ENCODE measurements around the gene EXOC6.
"Not testable (repeated sequence)": the region's sequence is repeated elsewhere in the genome, so short reads cannot be mapped to it uniquely, and the experiment has no call there.

The EXOC6 gene

GRCh38 chr10:92952573-92952972 is 104.3 kb downstream of the EXOC6 start:
- DNase-seq: not testable (repeated sequence)

DNA sequence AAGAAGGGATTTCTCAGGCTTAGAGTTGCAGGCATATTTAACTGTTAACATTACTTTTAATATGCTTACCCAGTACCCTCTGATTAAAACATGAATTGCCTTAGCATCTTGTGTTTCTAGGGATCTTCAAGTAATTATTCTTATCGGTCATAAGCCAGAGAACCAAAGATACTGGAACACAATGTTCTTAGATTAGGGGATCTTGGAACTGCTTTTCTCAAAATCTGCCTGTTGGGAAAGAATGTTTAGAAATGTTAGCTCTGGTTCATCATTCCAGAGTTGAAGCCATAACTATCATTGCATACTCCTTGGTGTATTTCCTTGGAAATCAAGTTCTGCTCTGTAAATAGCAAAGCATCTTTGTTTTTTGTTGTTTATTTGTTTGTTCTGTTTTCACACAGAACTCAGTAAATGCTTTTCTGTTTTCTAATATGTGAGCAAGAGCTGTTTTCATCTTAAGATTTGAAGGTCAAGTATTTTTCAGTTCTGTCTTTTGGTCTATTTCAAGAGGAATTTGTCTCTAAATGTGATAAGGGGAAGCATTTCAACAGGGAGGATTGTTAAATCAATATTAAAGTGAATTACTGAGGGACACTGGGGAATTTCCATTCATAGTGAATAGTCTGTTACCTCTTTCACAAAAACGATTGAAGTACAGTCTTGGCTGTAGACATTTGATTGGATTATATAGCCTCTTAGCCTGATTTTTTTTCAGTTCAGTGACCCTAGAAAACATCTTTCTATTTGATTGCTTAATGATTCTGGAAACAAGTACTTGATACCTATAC is 109.1 kb downstream of the EXOC6 start:
- no peak for DNase-seq

- no peak for DNase-seq
These were observed 113.3 kb downstream of the EXOC6 start for GRCh38 chr10:92961638-92962037.

DNA sequence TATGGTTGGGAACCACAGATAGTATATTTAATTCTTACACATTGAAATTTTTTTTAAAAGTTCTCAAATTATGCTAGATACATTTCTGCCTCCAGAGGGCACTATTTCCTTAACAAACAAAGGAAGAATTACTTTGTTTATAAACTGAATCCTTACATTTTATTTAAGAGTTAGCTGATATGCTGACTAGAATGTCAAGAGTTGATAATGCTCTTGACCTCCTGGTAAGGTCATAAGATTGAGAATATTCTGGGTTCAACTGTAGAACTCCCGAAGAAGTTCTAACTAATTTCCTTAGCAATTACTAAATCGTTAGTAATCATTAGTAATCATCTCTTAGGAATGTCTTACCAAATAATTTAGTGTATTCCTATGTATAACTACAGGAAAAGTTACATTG is 117.0 kb downstream of the EXOC6 start:
- DNase-seq: peak; percentile 2

- DNase-seq: no peak
These were observed 119.3 kb downstream of the EXOC6 start for GRCh38 chr10:92967641-92968040.

GRCh38 chr10:92969151-92969550 is 120.8 kb downstream of the EXOC6 start:
- no peak for DNase-seq

GRCh38 chr10:92970301-92971070 is 122.2 kb downstream of the EXOC6 start:
- DNase-seq: no peak

DNA sequence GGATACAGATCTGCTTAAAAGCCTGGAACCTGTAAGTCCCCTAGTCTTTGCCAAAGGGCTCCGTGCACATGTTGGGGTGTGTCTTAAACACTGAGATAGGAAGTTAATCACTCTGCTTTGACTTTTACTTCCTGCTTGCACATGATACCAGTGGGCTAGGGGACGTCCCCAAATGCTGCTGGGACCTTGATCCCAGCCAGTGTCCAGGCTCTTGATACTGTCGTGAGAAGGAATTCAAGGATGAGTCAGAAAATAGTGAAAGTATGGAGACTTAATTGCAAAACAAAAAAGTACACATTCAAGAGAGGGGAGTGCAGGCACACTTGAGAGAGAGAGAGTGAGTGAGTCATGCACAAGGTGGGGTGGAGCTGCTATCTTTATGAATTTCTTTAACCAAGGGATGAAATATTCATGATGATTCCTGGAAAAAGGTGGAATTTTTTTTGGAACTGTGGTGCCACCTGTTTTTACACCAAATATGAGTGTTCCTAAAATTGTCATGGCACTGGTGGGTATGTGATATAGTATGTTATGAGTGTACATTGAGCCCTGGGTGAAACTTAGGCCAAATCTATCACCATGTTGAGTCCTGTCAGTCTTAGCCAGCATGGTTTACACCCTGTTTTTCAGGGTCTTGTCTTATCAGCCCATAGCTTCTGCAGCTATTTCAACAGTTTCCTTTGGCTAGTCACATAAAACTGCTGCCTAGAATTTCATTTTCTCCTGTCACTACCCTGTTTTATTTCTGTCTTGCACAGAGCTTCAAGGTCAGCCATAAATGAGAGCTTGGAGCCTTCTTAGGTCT is 123.9 kb downstream of the EXOC6 start:
- DNase-seq: no peak

DNA sequence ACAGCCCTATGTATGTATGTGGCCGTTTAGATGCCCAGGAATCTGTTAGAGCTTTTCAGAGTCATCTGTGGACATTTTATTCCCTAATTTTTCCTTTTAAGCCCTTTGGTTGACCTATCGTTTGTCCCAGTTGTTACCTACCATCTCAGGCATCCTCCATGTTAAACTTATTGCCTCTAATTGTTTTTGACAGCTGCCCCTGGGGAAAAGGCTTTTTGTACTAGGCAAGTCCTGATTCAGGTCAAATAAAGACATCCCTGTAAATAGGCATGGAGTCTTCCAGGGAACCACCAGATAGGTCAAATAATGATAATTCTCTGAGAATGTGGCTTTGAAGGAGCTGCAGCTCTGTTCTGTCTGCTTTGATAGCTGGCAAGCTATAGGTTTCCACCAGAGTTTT is 124.6 kb downstream of the EXOC6 start:
- DNase-seq: no peak

DNA sequence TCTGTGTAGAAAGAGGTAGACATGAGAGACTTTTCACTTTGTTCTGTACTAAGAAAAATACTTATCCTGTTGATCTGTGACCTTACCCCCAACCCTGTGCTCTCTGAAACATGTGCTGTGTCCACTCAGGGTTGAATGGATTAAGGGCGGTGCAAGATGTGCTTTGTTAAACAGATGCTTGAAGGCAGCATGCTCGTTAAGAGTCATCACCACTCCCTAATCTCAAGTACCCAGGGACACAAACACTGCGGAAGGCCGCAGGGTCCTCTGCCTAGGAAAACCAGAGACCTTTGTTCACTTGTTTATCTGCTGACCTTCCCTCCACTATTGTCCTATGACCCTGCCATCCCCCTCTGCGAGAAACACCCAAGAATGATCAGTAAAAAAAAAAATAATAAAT is 128.0 kb downstream of the EXOC6 start:
- DNase-seq: not testable (repeated sequence)

DNA sequence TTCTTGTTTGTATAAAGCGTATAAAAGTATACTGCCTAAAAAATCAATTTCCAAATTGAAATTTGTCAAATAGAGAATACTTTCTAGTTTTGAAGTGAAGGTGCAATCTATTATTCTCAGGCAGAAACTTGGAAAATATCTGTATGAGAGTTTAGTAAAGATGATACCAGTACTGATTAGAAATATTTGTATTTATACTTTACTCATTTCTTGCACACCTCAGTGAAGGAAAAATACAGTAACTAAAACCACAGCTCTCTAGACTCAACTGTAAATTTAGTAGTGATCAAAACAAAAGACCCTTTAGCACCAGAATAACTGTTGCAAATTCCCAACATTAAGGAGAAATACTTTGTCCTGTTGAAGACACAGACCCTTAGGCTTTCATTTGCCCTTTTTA is 140.9 kb downstream of the EXOC6 start:
- DNase-seq: no peak

GRCh38 chr10:92990615-92991014 is 142.3 kb downstream of the EXOC6 start:
- no peak for DNase-seq

GRCh38 chr10:92991513-92991912 is 143.2 kb downstream of the EXOC6 start:
- no peak for DNase-seq

DNA sequence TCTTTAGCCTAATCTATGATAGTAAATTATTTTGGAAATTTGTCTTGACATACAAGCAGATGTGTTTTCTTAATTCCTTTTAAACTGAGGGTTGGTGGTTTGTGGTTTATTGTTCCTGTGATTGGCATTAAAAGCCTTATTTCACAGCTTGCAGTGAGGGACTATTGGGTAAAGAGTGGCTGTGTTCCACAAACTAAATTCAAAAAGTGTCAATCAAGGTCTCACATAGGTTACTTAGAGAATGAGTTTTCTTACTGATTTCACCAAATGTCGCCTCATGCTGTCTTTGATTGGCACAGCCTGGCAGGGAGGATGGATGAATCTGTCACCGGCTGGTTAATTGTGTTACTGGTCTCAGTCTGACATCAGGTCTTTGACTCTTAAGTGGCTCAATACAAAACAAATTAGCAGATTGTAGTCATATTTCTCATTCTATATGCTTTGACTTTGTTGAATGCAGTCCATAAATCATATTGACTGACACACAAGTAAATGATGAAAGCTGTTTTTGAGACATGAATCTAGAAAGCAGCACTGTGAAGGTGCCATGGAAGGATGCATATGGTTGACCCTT is 145.5 kb downstream of the EXOC6 start:
- no peak for DNase-seq

DNA sequence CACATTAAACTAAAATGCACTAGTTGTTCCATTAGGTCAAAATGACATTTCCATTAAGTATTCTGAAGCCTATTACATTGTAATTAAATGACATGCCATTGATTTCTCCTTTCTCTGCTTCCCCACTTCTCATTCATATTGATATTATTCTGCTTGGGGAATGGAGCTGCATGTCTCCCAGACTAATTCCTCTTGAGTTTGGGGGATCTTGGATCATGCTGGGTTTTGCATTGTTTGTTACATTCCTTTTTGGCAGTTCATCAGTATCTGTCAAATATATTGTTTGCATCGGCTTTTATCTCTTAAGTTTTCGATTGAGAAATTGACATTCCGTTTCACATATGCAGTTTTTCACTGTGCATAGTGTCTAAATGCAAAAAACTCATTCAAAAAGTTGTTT is 147.2 kb downstream of the EXOC6 start:
- DNase-seq: no peak

GRCh38 chr10:92997620-92998019 is 149.3 kb downstream of the EXOC6 start:
- no peak for DNase-seq

- no peak for DNase-seq
These were observed 150.9 kb downstream of the EXOC6 start for GRCh38 chr10:92999191-92999590.

DNA sequence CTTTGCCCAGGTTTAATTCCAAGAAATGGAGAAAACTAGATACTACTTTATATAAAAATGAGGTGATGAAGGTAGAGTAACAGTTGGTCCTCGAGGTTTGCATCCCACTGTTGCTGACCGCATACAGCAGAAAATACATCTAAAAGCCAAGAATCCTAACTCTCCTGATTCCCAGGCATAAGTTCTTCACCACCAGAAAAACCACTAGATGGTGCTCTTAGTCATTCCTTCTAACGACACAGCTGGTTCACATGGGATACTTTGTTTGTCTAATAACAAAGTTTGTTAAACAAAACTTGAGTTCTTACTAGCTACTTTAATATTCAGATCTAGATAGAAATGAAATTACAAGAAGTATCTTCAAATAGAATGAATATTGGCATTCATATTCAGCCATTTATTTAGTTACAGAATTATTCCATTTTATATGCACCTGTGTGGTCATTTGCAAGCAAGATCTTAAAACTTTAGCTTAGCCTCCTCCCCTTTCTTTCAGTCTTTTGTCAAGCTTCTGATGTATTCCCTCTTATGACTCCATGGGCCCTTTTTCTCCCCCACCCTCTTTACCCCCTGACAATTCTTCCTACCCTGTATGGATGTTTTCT is 158.2 kb downstream of the EXOC6 start:
- DNase-seq: no peak

GRCh38 chr10:93015722-93016121 is 167.4 kb downstream of the EXOC6 start:
- DNase-seq: no peak

DNA sequence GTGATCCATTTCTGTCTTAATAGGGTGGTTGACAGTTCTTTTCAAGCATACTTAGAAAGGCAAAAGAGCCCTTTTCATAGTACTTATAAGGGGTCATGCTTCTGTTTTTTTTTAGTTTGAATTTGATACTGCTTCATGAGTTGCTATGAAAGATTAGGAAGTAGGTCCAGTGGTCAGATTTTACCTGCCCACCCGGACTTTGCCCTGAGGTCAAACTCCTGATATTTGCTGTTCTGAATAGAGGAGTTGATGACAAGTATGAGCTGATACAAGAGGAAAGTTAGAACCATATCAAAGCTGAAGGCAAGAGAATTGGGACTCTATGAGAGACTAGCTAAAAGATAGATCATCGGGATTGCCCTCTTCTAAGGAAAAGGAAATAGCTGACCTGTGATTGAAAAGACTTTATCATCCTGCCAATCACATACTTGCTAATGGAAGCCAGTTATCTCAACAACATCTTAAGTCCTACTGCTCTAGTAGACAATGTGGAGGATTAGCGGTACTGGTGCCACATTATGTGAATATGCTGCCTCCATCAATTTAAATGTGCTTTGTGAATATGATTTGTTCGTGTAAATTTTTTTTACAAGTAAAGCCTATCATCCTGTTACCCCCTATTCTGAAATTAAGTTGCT is 174.8 kb downstream of the EXOC6 start:
- no peak for DNase-seq

DNA sequence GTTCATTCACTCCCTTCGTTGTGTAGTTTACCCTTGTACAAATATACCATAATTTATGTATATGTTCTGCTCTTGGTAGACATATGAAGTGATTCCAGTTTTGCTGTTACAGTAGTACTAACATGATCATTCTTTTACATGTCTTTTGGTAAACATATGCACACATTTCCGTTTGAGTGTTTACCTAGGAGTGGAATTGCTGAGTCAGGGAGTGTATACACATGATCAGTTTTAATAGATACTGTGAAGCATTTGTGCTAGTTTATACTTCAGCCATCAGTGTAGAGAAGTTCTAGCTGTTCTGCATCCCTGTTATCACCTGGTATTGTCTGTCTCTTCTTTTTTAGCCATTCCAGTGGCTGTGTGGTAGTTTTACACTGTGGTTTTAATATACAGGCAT is 177.8 kb downstream of the EXOC6 start:
- DNase-seq: no peak

- DNase-seq: no peak
These were observed 179.2 kb downstream of the EXOC6 start for GRCh38 chr10:93027508-93027907.
